Measurements from ENCODE around the gene KHDRBS1.

- TF ChIP-seq POLR2A (IDR thresholded peaks at IDR 0.05; ENCODE audit: low read depth) (no peak), CTCF (IDR thresholded peaks at IDR 0.05) (no peak), POLR2AphosphoS5 (IDR thresholded peaks at IDR 0.05) (no peak), EP300 (IDR thresholded peaks at IDR 0.05) (no peak)
Measured at GRCh38 chr1:32020339-32020738, 6.7 kb downstream of the KHDRBS1 start.
